H1 (cell line): ENCODE measurements around the gene LSR. TPM values are rescaled to one million over a fixed set of nuclear protein-coding genes. Genes with fewer than 3 reads are reported as not detected.

Source experiments
- CTCF ChIA-PET: fragments of 300-600 bp; sonication (Branson Sonifier 250); formaldehyde crosslinking; loops from one replicate; lab custom pipeline; 2021; ENCODE audit not compliant: partially characterized antibody; lab: Charles Lee
- POLR2A ChIA-PET: fragments of 300-600 bp; sonication (Branson Sonifier 250); formaldehyde crosslinking; loops from one replicate; lab custom pipeline; 2021; ENCODE audit warnings: inconsistent platforms; ENCODE audit not compliant: partially characterized antibody; lab: Charles Lee
- DNase-seq, 2 experiments: peaks; one replicate each; pipeline versions ENCODE4 v3.0.0 to v3.0.0-alpha.2; 2010 to 2022; ENCODE audit warnings: low spot score in 2 of 2, low read depth in 1 of 2, mixed read lengths in 1 of 2
- FAIRE-seq: peaks from 2 replicates; lab custom pipeline; 2011; peaks lifted over from hg19 to GRCh38; lab: Jason Lieb, UNC
- H2AFZ ChIP-seq: 2 replicates; pipeline ENCODE4 v1.8.1; 2012; ENCODE audit warnings: low read length, inconsistent platforms
- H2AK5ac ChIP-seq: 2 replicates; pipeline ENCODE4 v1.6.1; 2013; ENCODE audit warnings: low read depth, low read length
- H2BK120ac ChIP-seq: replicated peaks from 2 replicates; pipeline ENCODE3; 2013; ENCODE audit warnings: low read depth, low read length, inconsistent platforms
- H2BK12ac ChIP-seq: 2 replicates; pipeline ENCODE4 v1.6.1; 2013; ENCODE audit warnings: low read depth, low read length
- H2BK15ac ChIP-seq: 2 replicates; pipeline ENCODE4 v1.6.1; 2013; ENCODE audit warnings: low read length
- H2BK20ac ChIP-seq: 2 replicates; pipeline ENCODE4 v1.6.1; 2013; ENCODE audit warnings: low read length
- H2BK5ac ChIP-seq: 2 replicates; pipeline ENCODE4 v1.6.1; 2013; ENCODE audit warnings: low read depth, low read length
- H3K14ac ChIP-seq: 2 replicates; pipeline ENCODE4 v1.6.1; 2013; ENCODE audit warnings: inconsistent platforms; ENCODE audit not compliant: insufficient read length
- H3K18ac ChIP-seq: 2 replicates; pipeline ENCODE4 v1.6.1; 2013; ENCODE audit warnings: low read length; ENCODE audit errors: extremely low read depth
- H3K23ac ChIP-seq: 2 replicates; pipeline ENCODE4 v1.6.1; 2013; ENCODE audit warnings: inconsistent platforms; ENCODE audit not compliant: insufficient read length
- H3K23me2 ChIP-seq: 2 replicates; pipeline ENCODE4 v1.6.1; 2013; ENCODE audit warnings: low read depth, low read length
- H3K27ac ChIP-seq: 2 replicates; pipeline ENCODE4 v1.6.1; 2011; ENCODE audit warnings: low read depth, low read length, inconsistent platforms
- H3K27me3 ChIP-seq, 4 experiments: replicated peaks in 1 of 4; 1 replicate in 1 of 4; 2 replicates in 3 of 4; pipeline versions ENCODE4 v1.6.1 to v1.8.1; 2011 to 2013; ENCODE audit warnings: low read length in 3 of 4, mild to moderate bottlenecking in 3 of 4, inconsistent platforms in 2 of 4, mixed read lengths in 2 of 4, moderate library complexity in 1 of 4; ENCODE audit not compliant: control insufficient read depth in 3 of 4, insufficient read depth in 3 of 4; ENCODE audit errors: extremely low read depth in 1 of 4
- H3K36me3 ChIP-seq, 4 experiments: 2 replicates each; pipeline versions ENCODE4 v1.6.1 to v1.8.1; 2011 to 2013; ENCODE audit warnings: mild to moderate bottlenecking in 4 of 4, low read length in 3 of 4, moderate library complexity in 2 of 4, control low read depth in 1 of 4, inconsistent platforms in 1 of 4; ENCODE audit not compliant: insufficient read depth in 4 of 4, control insufficient read depth in 2 of 4
- H3K4ac ChIP-seq: replicated peaks from 2 replicates; pipeline ENCODE3; 2013; ENCODE audit warnings: low read length, low read depth, mixed read lengths, inconsistent platforms; ENCODE audit not compliant: insufficient read length
- H3K4me1 ChIP-seq, 4 experiments: replicated peaks in 1 of 4; 1 replicate in 1 of 4; 2 replicates in 3 of 4; pipeline versions ENCODE4 v1.6.1 to v1.8.1; 2011 to 2013; ENCODE audit warnings: low read length in 3 of 4, inconsistent platforms in 2 of 4, mixed read lengths in 1 of 4; ENCODE audit not compliant: insufficient read depth in 4 of 4, control insufficient read depth in 3 of 4
- H3K4me2 ChIP-seq, 2 experiments: 2 replicates each; pipeline versions ENCODE4 v1.6.1 to v1.8.1; 2011 to 2013; ENCODE audit warnings: low read depth in 2 of 2, low read length in 2 of 2, control low read depth in 1 of 2, inconsistent platforms in 1 of 2, mild to moderate bottlenecking in 1 of 2; ENCODE audit not compliant: insufficient read depth in 1 of 2
- H3K4me3 ChIP-seq, 4 experiments: fragments of 200-600, 300-600 bp in 1 of 4; sonication (generic), shearing (Covaris generic), sonication (Bioruptor Twin) in 1 of 4; 2 replicates each; pipeline versions ENCODE4 v1.5.1 to v1.8.1; 2011 to 2016; ENCODE audit warnings: low read length in 4 of 4, low read depth in 3 of 4, control low read depth in 2 of 4, inconsistent platforms in 2 of 4, mild to moderate bottlenecking in 2 of 4, mixed read lengths in 1 of 4, moderate library complexity in 1 of 4; ENCODE audit not compliant: insufficient read depth in 2 of 4; ENCODE audit errors: extremely low read depth in 1 of 4
- H3K56ac ChIP-seq: replicated peaks from 2 replicates; pipeline ENCODE3; 2013; ENCODE audit warnings: low read depth, mild to moderate bottlenecking, mixed read lengths, low read length, inconsistent platforms; ENCODE audit not compliant: insufficient read length
- H3K79me1 ChIP-seq: 2 replicates; pipeline ENCODE4 v1.6.1; 2013; ENCODE audit warnings: low read depth, low read length, control low read depth
- H3K79me2 ChIP-seq, 2 experiments: 2 replicates each; pipeline versions ENCODE4 v1.6.1 to v1.8.1; 2012 to 2013; ENCODE audit warnings: low read length in 2 of 2, mild to moderate bottlenecking in 2 of 2, inconsistent platforms in 1 of 2; ENCODE audit not compliant: insufficient read depth in 2 of 2, control insufficient read depth in 1 of 2
- H3K9ac ChIP-seq, 4 experiments: replicated peaks in 1 of 4; 1 replicate in 1 of 4; 2 replicates in 3 of 4; pipeline versions ENCODE4 v1.6.1 to v1.8.1; 2011 to 2013; ENCODE audit warnings: low read depth in 3 of 4, low read length in 3 of 4, control low read depth in 2 of 4, mild to moderate bottlenecking in 2 of 4, moderate library complexity in 2 of 4, inconsistent platforms in 1 of 4; ENCODE audit errors: extremely low read depth in 1 of 4
- H3K9me3 ChIP-seq, 2 experiments: 2 replicates each; pipeline versions ENCODE4 v1.6.1 to v1.8.1; 2012 to 2013; ENCODE audit warnings: mild to moderate bottlenecking in 2 of 2, moderate library complexity in 2 of 2, control low read depth in 1 of 2, inconsistent platforms in 1 of 2, low read depth in 1 of 2, low read length in 1 of 2, mixed read lengths in 1 of 2; ENCODE audit not compliant: insufficient read depth in 2 of 2
- H4K20me1 ChIP-seq, 2 experiments: replicated peaks in 1 of 2; 2 replicates each; pipeline versions ENCODE3 to v1.8.1; 2011 to 2013; ENCODE audit warnings: inconsistent platforms in 2 of 2, low read length in 2 of 2, mild to moderate bottlenecking in 1 of 2; ENCODE audit not compliant: insufficient read depth in 2 of 2, control insufficient read depth in 1 of 2
- H4K5ac ChIP-seq: 2 replicates; pipeline ENCODE4 v1.6.1; 2013; ENCODE audit warnings: low read length, low read depth, mixed read lengths, inconsistent platforms; ENCODE audit not compliant: insufficient read length
- H4K8ac ChIP-seq: 2 replicates; pipeline ENCODE4 v1.8.0; 2013; ENCODE audit warnings: mild to moderate bottlenecking, moderate library complexity, low read length, inconsistent platforms; ENCODE audit not compliant: insufficient read depth; ENCODE audit errors: extremely low read depth
- H4K91ac ChIP-seq: replicated peaks from 2 replicates; pipeline ENCODE3; 2013; ENCODE audit warnings: low read length, mixed read lengths, inconsistent platforms; ENCODE audit not compliant: insufficient read length
- ASH2L ChIP-seq: fragments of 200-600, 300-600 bp; sonication (generic); IDR thresholded peaks from one replicate; pipeline ENCODE4 v1.7.1; 2017; ENCODE audit warnings: low read length
- CHD2 ChIP-seq: IDR thresholded peaks from 2 replicates; pipeline ENCODE4 v1.6.1; 2012; ENCODE audit warnings: low read length, improper control_type of control experiment
- CREB1 ChIP-seq: IDR thresholded peaks from 2 replicates; pipeline ENCODE4 v1.6.1; 2012; ENCODE audit warnings: inconsistent platforms
- CTBP2 ChIP-seq: IDR thresholded peaks from 2 replicates; pipeline ENCODE4 v1.7.0; 2011; ENCODE audit warnings: borderline replicate concordance, mild to moderate bottlenecking, moderate library complexity, mixed read lengths, low read length; ENCODE audit not compliant: insufficient read depth, insufficient read length
- GABPA ChIP-seq: IDR thresholded peaks from 2 replicates; pipeline ENCODE4 v1.6.1; 2011; ENCODE audit warnings: mild to moderate bottlenecking, low read length, moderate library complexity, borderline replicate concordance; ENCODE audit not compliant: insufficient read depth
- HDAC6 ChIP-seq: IDR thresholded peaks from one replicate; pipeline ENCODE4 v1.7.1; 2012; ENCODE audit warnings: low read depth, mild to moderate bottlenecking, inconsistent platforms, low read length, moderate library complexity
- NRF1 ChIP-seq: IDR thresholded peaks from 2 replicates; pipeline ENCODE4 v1.6.1; 2011; ENCODE audit warnings: mild to moderate bottlenecking, low read depth, low read length, improper control_type of control experiment
- RBBP5 ChIP-seq: IDR thresholded peaks from 2 replicates; pipeline ENCODE4 v1.7.1; 2012; ENCODE audit warnings: low read depth, mild to moderate bottlenecking, inconsistent platforms, low read length, moderate library complexity, borderline replicate concordance
- SP2 ChIP-seq: IDR thresholded peaks from 2 replicates; pipeline ENCODE4 v1.6.1; 2012; ENCODE audit warnings: mild to moderate bottlenecking, low read length, inconsistent platforms
- SRF ChIP-seq: IDR thresholded peaks from 2 replicates; pipeline ENCODE4 v1.6.1; 2011; ENCODE audit warnings: mild to moderate bottlenecking, low read depth, low read length, moderate library complexity
- TAF1 ChIP-seq: IDR thresholded peaks from 2 replicates; pipeline ENCODE4 v1.6.1; 2011; ENCODE audit warnings: mild to moderate bottlenecking, low read depth, low read length
- TBP ChIP-seq: IDR thresholded peaks from 2 replicates; pipeline ENCODE4 v1.6.1; 2011; ENCODE audit warnings: low read depth, low read length, improper control_type of control experiment
- YY1 ChIP-seq: IDR thresholded peaks from 2 replicates; pipeline ENCODE4 v1.6.1; 2011; ENCODE audit warnings: low read depth, mild to moderate bottlenecking, low read length
- ZNF274 ChIP-seq: IDR thresholded peaks from 2 replicates; pipeline ENCODE4 v1.7.0; 2012; ENCODE audit warnings: low read length, borderline replicate concordance; ENCODE audit errors: extremely low read depth
- WGBS, 2 experiments: shearing (Covaris generic) in 1 of 2; methylation state at CpG; one replicate each; pipeline versions ENCODE4 v1.1.6 to v1.1.7; 2013 to 2015; ENCODE audit warnings: low lambda C conversion rate in 2 of 2, mixed read lengths in 2 of 2, inconsistent platforms in 1 of 2, low coverage in 1 of 2, missing lambda C conversion rate in 1 of 2; ENCODE audit not compliant: insufficient replicate concordance in 2 of 2, insufficient coverage in 1 of 2, insufficient read length in 1 of 2; ENCODE audit errors: extremely low coverage in 1 of 2, missing lambda C conversion rate in 1 of 2; 5-methylcytosine and 5-hydroxymethylcytosine counted together
- polyA plus RNA-seq, 7 experiments: library from polyadenylated mRNA; depleted of rRNA in 3 of 7; stranded (reverse) in 5 of 7; unstranded in 2 of 7; fragments of >200 nt in 5 of 7; fragments of 200-250 nt in 2 of 7; gene quantifications; 1 replicate in 5 of 7; 2 replicates in 1 of 7; 4 replicates in 1 of 7; pipeline versions ENCODE4 v1.2.1 to v1.2.3, GENCODE V29; 2011 to 2013; ENCODE audit warnings: missing spikeins in 2 of 7, mixed read lengths in 2 of 7
- total RNA-seq: library from RNA; stranded (reverse); fragmentation: NEBNext Ultra II Directional; extraction: Animal tissue kit (Norgen Biotek cat#: 25700); gene quantifications from 2 replicates; pipeline ENCODE4 v1.2.1, GENCODE V29; 2021

Gene LSR
- total and polyA plus RNA-seq, 2 of the 8 experiments (the other 6 are each of a cell fraction or from before 2014, with no cell fraction given) = 159 to 186 TPM

- no peak overlapping the region for H2AK5ac ChIP-seq
- WGBS, 2 experiments = 76% methylated on average over 5 of the region's 5 CpGs; no CpG with 5 or more reads in 1 of the 2 experiments
- H2BK20ac ChIP-seq = no peak overlapping the region
- H3K27me3 ChIP-seq = 0 out of 7 replicates have a peak, but pooled peaks cover 0 to 1% (median 0%) of the 10 kb centered on the region in 4 experiments
- no peak overlapping the region for H3K14ac ChIP-seq
- no peak overlapping the region for H4K5ac ChIP-seq
- CTCF ChIA-PET = interaction anchor here (0.6 to 0.9 kb wide), 3 partner anchors 11 to 91 kb away, joined by 3 read pairs; no protein-coding TSS in a partner anchor
- no peak overlapping the region for H3K9ac ChIP-seq
- no peak overlapping the region for H2BK12ac ChIP-seq
- H4K8ac ChIP-seq = no peak overlapping the region
- no peaks in the 10 kb centered on the region for H4K20me1 ChIP-seq
- no peak overlapping the region for H3K27ac ChIP-seq
- no peaks in the 10 kb centered on the region for H3K4me1 ChIP-seq
- H3K18ac ChIP-seq = no peak overlapping the region
- DNase-seq (no peak), FAIRE-seq (no peak)
- no peak overlapping the region for H3K4ac ChIP-seq
- no peak overlapping the region for H4K91ac ChIP-seq
- no peak overlapping the region for H3K4me2 ChIP-seq
- no peaks in the 10 kb centered on the region for H3K79me1 ChIP-seq
- H3K56ac ChIP-seq = no peak overlapping the region
- POLR2A ChIA-PET = no interaction called here
- no peak overlapping the region for H2BK120ac ChIP-seq
- H2AFZ ChIP-seq = no peak overlapping the region
- H2BK5ac ChIP-seq = no peak overlapping the region
- H3K36me3 ChIP-seq = no peaks in the 10 kb centered on the region
- no peaks in the 10 kb centered on the region for H3K23me2 ChIP-seq
- H3K4me3 ChIP-seq = no peak overlapping the region
- no peak overlapping the region for H3K23ac ChIP-seq
- peaks cover 0 to 2% of the 10 kb centered on the region in 2 experiments; a peak in 1 of 4 replicates for H3K9me3 ChIP-seq
- no peak overlapping the region; the same call in 1 of the 2 replicates for H2BK15ac ChIP-seq
- H3K79me2 ChIP-seq = no peaks in the 10 kb centered on the region
- TF ChIP-seq HDAC6 = no peak
- no peak for TF ChIP-seq TBP
- TF ChIP-seq SRF = no peak
- no peak for TF ChIP-seq SP2
- TF ChIP-seq ASH2L = no peak
- TF ChIP-seq RBBP5 = no peak
- no peak for TF ChIP-seq ZNF274
- TF ChIP-seq CREB1 = no peak
- no peak for TF ChIP-seq YY1
- no peak for TF ChIP-seq CTBP2
- no peak for TF ChIP-seq GABPA
- TF ChIP-seq CHD2 = no peak
- TF ChIP-seq TAF1 = no peak
- TF ChIP-seq NRF1 = no peak
Measured at GRCh38 chr19:35232912-35233311, 15.9 kb upstream of the LSR start.
